ENCODE data around the gene SORCS2.

DNA sequence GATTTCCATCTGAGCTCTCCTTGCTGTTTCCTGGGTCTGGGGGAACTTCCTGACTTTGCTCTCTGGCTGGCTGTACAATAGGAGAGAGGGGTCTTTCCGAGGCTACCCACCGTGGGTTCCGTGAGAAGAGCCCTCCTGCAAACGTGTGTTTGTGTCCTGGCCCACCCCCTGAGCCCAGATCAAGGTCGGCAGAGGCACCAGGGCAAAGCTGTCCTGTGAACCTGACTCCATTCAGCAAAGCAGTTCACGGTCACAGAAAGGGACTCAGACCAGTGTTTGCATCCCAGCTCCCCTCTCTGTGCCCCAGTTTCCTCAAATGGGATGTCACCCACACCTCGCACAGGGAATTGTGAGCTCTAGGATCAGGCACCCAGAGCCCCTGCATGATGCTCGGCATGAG, 339.7 kb downstream of the SORCS2 start:
- TF ChIP-seq POLR2A (IDR thresholded peaks at IDR 0.05) (no peak), POLR2AphosphoS5 (IDR thresholded peaks at IDR 0.05) (no peak)
- TF ChIP-seq, protein P1, sequence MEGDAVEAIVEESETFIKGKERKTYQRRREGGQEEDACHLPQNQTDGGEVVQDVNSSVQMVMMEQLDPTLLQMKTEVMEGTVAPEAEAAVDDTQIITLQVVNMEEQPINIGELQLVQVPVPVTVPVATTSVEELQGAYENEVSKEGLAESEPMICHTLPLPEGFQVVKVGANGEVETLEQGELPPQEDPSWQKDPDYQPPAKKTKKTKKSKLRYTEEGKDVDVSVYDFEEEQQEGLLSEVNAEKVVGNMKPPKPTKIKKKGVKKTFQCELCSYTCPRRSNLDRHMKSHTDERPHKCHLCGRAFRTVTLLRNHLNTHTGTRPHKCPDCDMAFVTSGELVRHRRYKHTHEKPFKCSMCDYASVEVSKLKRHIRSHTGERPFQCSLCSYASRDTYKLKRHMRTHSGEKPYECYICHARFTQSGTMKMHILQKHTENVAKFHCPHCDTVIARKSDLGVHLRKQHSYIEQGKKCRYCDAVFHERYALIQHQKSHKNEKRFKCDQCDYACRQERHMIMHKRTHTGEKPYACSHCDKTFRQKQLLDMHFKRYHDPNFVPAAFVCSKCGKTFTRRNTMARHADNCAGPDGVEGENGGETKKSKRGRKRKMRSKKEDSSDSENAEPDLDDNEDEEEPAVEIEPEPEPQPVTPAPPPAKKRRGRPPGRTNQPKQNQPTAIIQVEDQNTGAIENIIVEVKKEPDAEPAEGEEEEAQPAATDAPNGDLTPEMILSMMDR (IDR thresholded peaks at IDR 0.05): no peak
